GM12878 (cell line): ENCODE measurements around the gene TGFBR3. TPM values are rescaled to one million over a fixed set of nuclear protein-coding genes. Genes with fewer than 3 reads are reported as not detected.
A peak's percentile ranks its signal among the peaks of the same experiment; 100 is the strongest.

ENCODE experiments used
- ATAC-seq: fragments of 200-7000 bp; cut with Tn5 transposase; 3 replicates; pipeline ENCODE4 v1.9.1; 2020; ENCODE audit warnings: mild to moderate bottlenecking, moderate library complexity
- BruUV-seq: library from RNA; stranded (reverse); fragments of 400-500 nt; replicated peaks from 2 replicates; lab custom pipeline; 2021; lab: Mats Ljungman, UMichigan
- CTCF ChIA-PET: fragments of 300-600 bp; sonication (Branson Sonifier 250); formaldehyde crosslinking; extraction: SDS; loops from one replicate; lab custom pipeline; 2021; ENCODE audit warnings: inconsistent platforms; lab: Yijun Ruan, JAX
- POLR2A ChIA-PET: fragments of 350-600 bp; formaldehyde crosslinking; extraction: SDS; loops from one replicate; lab custom pipeline; 2021; ENCODE audit warnings: inconsistent platforms; lab: Charles Lee
- RAD21 ChIA-PET: fragments of 300-600 bp; sonication (Branson Sonifier 250); formaldehyde crosslinking; loops from one replicate; lab custom pipeline; 2023; ENCODE audit warnings: antibody characterized with exemption; ENCODE audit not compliant: unreplicated experiment; lab: Charles Lee
- SMC1A ChIA-PET: fragments of 300-600 bp; sonication (Branson Sonifier 250); formaldehyde crosslinking; loops from one replicate; lab custom pipeline; 2023; ENCODE audit not compliant: unreplicated experiment, uncharacterized antibody; lab: Charles Lee
- DNase-seq: peaks from one replicate; pipeline ENCODE4 v3.0.0-alpha.2; 2011; ENCODE audit warnings: low read depth, low spot score
- FAIRE-seq: peaks from 3 replicates; lab custom pipeline; 2011; peaks lifted over from hg19 to GRCh38; lab: Jason Lieb, UNC
- H2AFZ ChIP-seq: 2 replicates; pipeline ENCODE4 v1.6.0; 2011; ENCODE audit warnings: low read depth, low read length, control low read depth; ENCODE audit not compliant: control insufficient read depth
- H3K27ac ChIP-seq: 2 replicates; pipeline ENCODE4 v1.5.1; 2011; ENCODE audit warnings: control low read depth; ENCODE audit not compliant: control insufficient read depth, insufficient read depth
- H3K27me3 ChIP-seq, 2 experiments: replicated peaks in 1 of 2; 2 replicates each; pipeline versions ENCODE4 v1.6.0 to v1.6.1; 2011; ENCODE audit warnings: low read length in 1 of 2; ENCODE audit not compliant: control insufficient read depth in 2 of 2, insufficient read depth in 2 of 2
- H3K36me3 ChIP-seq, 2 experiments: 2 replicates each; pipeline ENCODE4 v1.5.1; 2011; ENCODE audit warnings: low read length in 1 of 2; ENCODE audit not compliant: control insufficient read depth in 2 of 2, insufficient read depth in 2 of 2
- H3K4me1 ChIP-seq: 2 replicates; pipeline ENCODE4 v1.6.1; 2011; ENCODE audit warnings: mild to moderate bottlenecking, low read length, moderate library complexity, mixed read lengths; ENCODE audit not compliant: control insufficient read depth, insufficient read depth
- H3K4me2 ChIP-seq: 2 replicates; pipeline ENCODE4 v1.6.0; 2011; ENCODE audit warnings: control low read depth; ENCODE audit not compliant: control insufficient read depth, insufficient read depth
- H3K4me3 ChIP-seq: fragments of 200-600 bp; sonication (generic); 2 replicates; pipeline ENCODE4 v1.5.1; 2016
- H3K79me2 ChIP-seq: 2 replicates; pipeline ENCODE4 v1.6.0; 2011; ENCODE audit warnings: low read length; ENCODE audit not compliant: control insufficient read depth, insufficient read depth
- H3K9ac ChIP-seq: 2 replicates; pipeline ENCODE4 v1.8.0; 2011; ENCODE audit warnings: low read length, control low read depth, mixed read lengths; ENCODE audit not compliant: control insufficient read depth, insufficient read depth
- H3K9me3 ChIP-seq: replicated peaks from 3 replicates; pipeline ENCODE4 v1.5.1; 2011; ENCODE audit warnings: mild to moderate bottlenecking, low read length; ENCODE audit not compliant: control insufficient read depth, insufficient read depth
- H4K20me1 ChIP-seq: 2 replicates; pipeline ENCODE4 v1.6.0; 2011; ENCODE audit not compliant: control insufficient read depth, insufficient read depth
- BCL3 ChIP-seq: IDR thresholded peaks from 2 replicates; pipeline ENCODE4 v1.6.1; 2011; ENCODE audit warnings: borderline replicate concordance, low read depth, mild to moderate bottlenecking, moderate library complexity, low read length; ENCODE audit not compliant: insufficient read depth, poor library complexity, severe bottlenecking
- CEBPB ChIP-seq, 2 experiments: fragments of 150-350 bp in 1 of 2; IDR thresholded peaks; 2 replicates each; pipeline ENCODE4 v1.6.1; 2012 to 2014; ENCODE audit warnings: low read depth in 2 of 2, low read length in 2 of 2, borderline replicate concordance in 1 of 2, inconsistent platforms in 1 of 2
- E2F4 ChIP-seq: IDR thresholded peaks from 2 replicates; pipeline ENCODE4 v1.6.1; 2012; ENCODE audit warnings: low read depth, low read length, improper control_type of control experiment
- EZH2 ChIP-seq: IDR thresholded peaks from 2 replicates; pipeline ENCODE4 v1.6.1; 2012; ENCODE audit warnings: low read depth, mild to moderate bottlenecking, control low read depth, inconsistent platforms, low read length, borderline replicate concordance; ENCODE audit not compliant: control insufficient read depth
- KLF5 ChIP-seq: fragments of 450-650 bp; IDR thresholded peaks from 2 replicates; pipeline ENCODE4 v1.6.1; 2014; ENCODE audit warnings: mild to moderate bottlenecking; ENCODE audit not compliant: partially characterized antibody
- MYC ChIP-seq: IDR thresholded peaks from 2 replicates; pipeline ENCODE4 v1.6.1; 2011; ENCODE audit warnings: mild to moderate bottlenecking, low read length, moderate library complexity, inconsistent platforms; ENCODE audit not compliant: insufficient read depth, insufficient replicate concordance, insufficient read length, severe bottlenecking
- TCF7 ChIP-seq: IDR thresholded peaks from 2 replicates; pipeline ENCODE4 v1.6.1; 2014; ENCODE audit warnings: antibody characterized with exemption, borderline replicate concordance
- WGBS: methylation state at CpG from one replicate; pipeline ENCODE4 v1.1.6; 2016; ENCODE audit warnings: low lambda C conversion rate; ENCODE audit not compliant: insufficient replicate concordance, insufficient coverage; ENCODE audit errors: missing lambda C conversion rate; 5-methylcytosine and 5-hydroxymethylcytosine counted together
- in situ Hi-C: fragments of 300-500 bp; cut with MboI; formaldehyde crosslinking; loops from 9 replicates; pipeline ENCODE4 v1.14.3; 2018; ENCODE audit warnings: mixed read lengths
- intact Hi-C: fragments of 100-400 bp; cut with micrococcal nuclease; formaldehyde crosslinking; loops from one replicate; pipeline ENCODE4 v1.14.2; 2022; ENCODE audit not compliant: unreplicated experiment
- polyA plus RNA-seq, 11 experiments: library from polyadenylated mRNA; depleted of rRNA in 4 of 11; unstranded in 6 of 11; stranded (reverse) in 5 of 11; fragments of >200 nt; fragmentation: Nextera tagmentation in 4 of 11; fragmentation: Illumina TruSeq in 1 of 11; extraction: Ambion mirVana in 4 of 11; extraction: Trizol in 1 of 11; gene quantifications; 1 replicate in 1 of 11; 2 replicates in 10 of 11; pipeline versions ENCODE4 v1.2.1 to v1.2.3, GENCODE V29; 2011 to 2016; ENCODE audit warnings: inconsistent platforms in 2 of 11, missing spikeins in 2 of 11, low read depth in 1 of 11
- total RNA-seq, 4 experiments: library from RNA; depleted of rRNA in 3 of 4; stranded (reverse); fragments of >200 nt in 3 of 4; fragmentation: Illumina TruSeq in 1 of 4; extraction: Trizol in 1 of 4; gene quantifications; 2 replicates each; pipeline versions ENCODE4 v1.2.1 to v1.2.3, GENCODE V29; 2013 to 2021

The TGFBR3 gene
- total and polyA plus RNA-seq, 10 of the 15 experiments (the other 5 are each of a cell fraction or from before 2014, with no cell fraction given), result 2.7 to 16.5 (median 12.6) TPM

GRCh38 chr1:91673613-91674012, 212.3 kb downstream of the TGFBR3 start:
- no peak overlapping the region for H3K4me3 ChIP-seq
- no peaks in the 10 kb centered on the region for H3K4me1 ChIP-seq
- H3K36me3 ChIP-seq, result no peaks in the 10 kb centered on the region
- SMC1A ChIA-PET, result no interaction called here
- intact Hi-C loops, result no loop called here
- BruUV-seq, result no TSS peak
- no peaks in the 10 kb centered on the region; the same call in 2 of the 3 replicates for H3K9me3 ChIP-seq
- no peak overlapping the region for H3K27ac ChIP-seq
- CTCF ChIA-PET, result no interaction called here
- POLR2A ChIA-PET, result no interaction called here
- no peak for FAIRE-seq
- no peaks in the 10 kb centered on the region for H3K27me3 ChIP-seq
- ATAC-seq, result peak; percentile 21; the same call in 1 of the 3 replicates
- H3K4me2 ChIP-seq, result no peak overlapping the region
- no peaks in the 10 kb centered on the region for H3K79me2 ChIP-seq
- in situ Hi-C loops, result no loop called here
- no peak overlapping the region for H3K9ac ChIP-seq
- RAD21 ChIA-PET, result no interaction called here
- no peaks in the 10 kb centered on the region for H4K20me1 ChIP-seq
- TF ChIP-seq BCL3 (no peak), EZH2 (no peak), KLF5 (no peak), MYC (no peak), TCF7 (peak; percentile 20; the same call in 1 of the 2 replicates), E2F4 (no peak), CEBPB (IDR thresholded peaks at IDR 0.05; ENCODE audit: borderline replicate concordance in 1 of 2, low read depth in 2 of 2, low read length in 2 of 2) (no peak)
- TF ChIP-seq, all 136 proteins: peak for 1
- DNase-seq, result no peak
- H2AFZ ChIP-seq, result no peak overlapping the region; the same call in 1 of the 2 replicates
- WGBS, result 26% methylated on average over 3 of the region's 3 CpGs
